Activated CD4-positive, alpha-beta T cell treated with anti-CD3 and anti-CD28 coated beads, Interleukin-10, Interleukin-2, amounts not matched to agents 100 ng/mL and 50 ng/mL, durations not matched to agents 16 hours and 8 hours (primary cell): Measurements from ENCODE around the gene IMPG2.
A peak's percentile ranks its signal among the peaks of the same experiment; 100 is the strongest.
"Not testable (repeated sequence)": the region's sequence is repeated elsewhere in the genome, so short reads cannot be mapped to it uniquely, and the experiment has no call there.

Experiments
- DNase-seq: peaks from one replicate; pipeline ENCODE4 v3.0.0-alpha.2; 2020

IMPG2 gene

DNA sequence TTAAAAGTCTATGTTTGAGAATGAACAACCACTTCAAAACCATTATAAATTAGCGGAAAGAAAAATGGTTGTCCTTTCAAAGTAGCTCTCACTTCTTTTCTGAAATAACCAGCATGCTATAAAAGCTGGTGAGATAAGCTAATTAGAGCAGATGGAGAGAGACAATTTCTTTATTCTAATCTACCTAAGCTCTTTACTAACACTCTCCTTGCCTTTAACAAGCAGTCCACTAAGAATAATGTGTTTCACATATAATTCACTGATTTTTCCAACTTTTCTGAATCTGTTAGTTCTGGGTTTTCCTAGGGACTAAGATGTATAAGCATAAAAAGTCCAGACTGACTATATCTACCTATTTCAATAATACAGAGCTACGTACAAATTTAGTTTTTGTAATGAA is at the start of gene IMPG2:
Gene IMPG2, minus strand, starts transcription at position 101 of the 400 bp plus-strand sequence. CDS start 203 bp downstream, outside the sequence.
- DNase-seq = no peak

GRCh38 chr3:101362406-101362805 is 42.0 kb upstream of the IMPG2 start:
- DNase-seq = no peak

- no peak for DNase-seq
These were observed 31.5 kb upstream of the IMPG2 start for GRCh38 chr3:101351829-101352228.

DNA sequence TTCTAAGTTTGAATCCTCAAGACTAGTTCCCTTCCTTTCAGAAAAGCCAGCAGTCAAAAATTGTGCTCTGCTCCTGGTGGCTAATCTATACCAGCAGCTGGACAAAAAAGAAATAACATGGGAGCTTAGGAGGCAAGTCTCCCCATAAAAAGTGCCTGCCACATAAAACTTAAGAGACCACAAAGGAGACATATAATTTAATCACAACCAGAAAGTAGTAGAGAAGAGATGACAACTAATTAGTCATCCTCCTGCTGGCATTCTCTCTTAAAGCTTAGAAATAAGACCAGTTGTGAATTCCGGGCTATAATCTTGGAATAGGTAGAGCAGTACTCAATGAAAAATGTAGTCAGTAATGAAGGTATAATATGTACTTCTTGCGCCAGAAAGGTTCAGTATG is 20.2 kb upstream of the IMPG2 start:
- no peak for DNase-seq

GRCh38 chr3:101333883-101334282 is 13.5 kb upstream of the IMPG2 start:
- no peak for DNase-seq

- no peak for DNase-seq
These were observed 8.8 kb upstream of the IMPG2 start for GRCh38 chr3:101329016-101329673.

- no peak for DNase-seq
These were observed 5.2 kb upstream of the IMPG2 start for GRCh38 chr3:101325393-101326134.

GRCh38 chr3:101319531-101319930 is 844 bp downstream of the IMPG2 start:
- no peak for DNase-seq

DNA sequence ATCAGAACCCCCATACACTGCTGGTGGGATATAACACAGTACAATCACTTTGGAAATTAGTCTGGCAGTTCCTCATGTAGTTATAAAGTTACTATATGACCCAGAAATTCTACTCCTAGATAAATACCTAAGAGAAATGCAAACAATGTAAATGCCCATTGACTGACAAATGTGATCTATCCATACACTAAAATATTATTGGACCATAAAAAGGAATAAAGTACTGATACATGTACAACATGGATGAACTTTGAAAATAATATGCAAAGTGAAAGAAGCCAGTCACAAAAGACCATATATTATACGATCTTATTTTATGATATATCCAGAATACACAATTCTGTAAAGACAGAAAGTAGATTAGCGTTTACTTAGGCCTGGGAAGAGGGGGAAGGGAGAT is 7.8 kb downstream of the IMPG2 start:
- DNase-seq = no peak

DNA sequence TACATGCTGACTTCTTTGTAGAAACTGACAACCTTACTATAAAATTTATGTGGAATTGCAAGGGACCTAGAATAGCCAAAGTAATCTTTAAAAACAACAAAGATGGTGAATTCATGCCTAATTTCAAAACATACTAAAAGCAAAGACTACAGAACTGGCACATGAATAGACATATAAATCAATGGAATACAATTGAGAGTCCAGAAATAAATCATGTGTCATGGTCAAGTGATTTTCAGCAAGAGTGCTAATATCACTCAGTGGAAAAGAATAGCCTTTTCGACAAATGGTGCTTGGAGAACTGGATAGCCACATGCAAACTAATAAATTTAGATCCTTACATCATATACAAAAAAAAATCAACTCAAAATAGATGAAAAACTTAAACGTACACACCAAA is 8.7 kb downstream of the IMPG2 start:
- no peak for DNase-seq

DNA sequence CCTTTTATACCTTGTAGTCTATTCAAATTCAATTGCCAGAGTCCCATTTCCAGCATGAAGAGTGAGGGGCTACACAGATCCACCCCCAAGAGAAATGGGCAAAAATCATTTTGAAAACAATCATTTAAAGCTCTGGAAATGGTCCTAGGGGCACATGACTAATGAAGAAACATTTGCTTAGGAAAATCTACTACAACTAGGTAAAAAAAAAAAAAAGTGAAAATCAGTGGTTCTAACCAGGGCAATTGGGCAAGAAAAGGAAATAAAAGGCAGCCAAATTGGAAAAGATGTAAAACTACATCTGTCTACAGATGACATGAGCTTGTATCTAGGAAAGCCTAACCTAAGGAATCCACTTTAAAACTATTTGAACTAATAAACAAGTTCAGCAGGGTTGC is 9.4 kb downstream of the IMPG2 start:
- DNase-seq = no peak

- DNase-seq = not testable (repeated sequence)
These were observed 12.1 kb downstream of the IMPG2 start for GRCh38 chr3:101308147-101308772.

GRCh38 chr3:101303836-101304235 is 16.5 kb downstream of the IMPG2 start:
- no peak for DNase-seq

DNA sequence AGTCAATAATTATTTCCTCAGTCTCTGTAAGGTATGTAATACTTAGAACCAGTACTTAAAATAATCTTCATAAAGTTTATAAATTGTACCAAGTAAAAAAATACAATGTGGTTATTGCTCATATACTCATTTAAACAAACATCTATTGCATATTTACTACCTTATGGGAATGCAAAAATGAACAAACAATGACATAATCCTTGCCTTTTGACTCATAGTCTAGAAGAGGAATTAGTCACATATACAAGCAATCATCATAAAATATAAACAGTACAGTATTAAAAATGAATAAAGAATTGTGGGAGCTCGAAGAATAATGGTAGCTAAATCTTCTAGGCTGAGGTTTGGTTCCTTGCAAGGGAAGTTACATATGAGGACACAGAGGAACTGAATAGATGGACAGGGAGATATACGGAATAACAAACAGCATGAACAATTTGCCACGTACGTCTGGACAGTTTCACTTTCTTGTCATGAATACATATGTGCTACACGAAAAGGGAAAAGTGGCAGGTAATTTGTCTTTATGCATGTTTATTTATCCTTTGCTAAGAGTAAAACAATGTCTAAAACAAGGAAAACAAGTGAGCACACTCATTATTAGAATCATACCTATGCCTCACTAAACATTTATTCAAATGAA is 17.2 kb downstream of the IMPG2 start:
- DNase-seq = peak; percentile 38

DNA sequence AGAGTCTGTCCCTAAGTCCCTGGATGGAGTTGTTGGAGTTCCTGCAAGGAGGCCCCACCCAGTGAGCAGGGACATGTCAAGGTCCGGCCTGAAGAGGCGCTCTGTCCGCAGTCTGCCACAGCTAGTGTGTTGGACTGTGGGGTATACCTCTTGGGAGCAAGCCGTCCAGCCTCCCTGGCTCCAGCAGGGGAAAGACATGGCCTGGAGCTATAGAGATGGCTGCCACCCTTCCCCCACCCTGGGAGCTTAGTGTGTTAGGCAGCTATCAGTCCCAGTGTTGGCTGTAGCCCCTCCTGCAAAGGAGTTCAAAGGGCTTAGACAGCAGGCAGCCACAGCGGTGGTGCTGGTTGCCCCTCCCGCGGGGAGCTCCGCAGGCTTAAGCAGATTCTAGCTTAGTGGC is 20.3 kb downstream of the IMPG2 start:
- DNase-seq = no peak

DNA sequence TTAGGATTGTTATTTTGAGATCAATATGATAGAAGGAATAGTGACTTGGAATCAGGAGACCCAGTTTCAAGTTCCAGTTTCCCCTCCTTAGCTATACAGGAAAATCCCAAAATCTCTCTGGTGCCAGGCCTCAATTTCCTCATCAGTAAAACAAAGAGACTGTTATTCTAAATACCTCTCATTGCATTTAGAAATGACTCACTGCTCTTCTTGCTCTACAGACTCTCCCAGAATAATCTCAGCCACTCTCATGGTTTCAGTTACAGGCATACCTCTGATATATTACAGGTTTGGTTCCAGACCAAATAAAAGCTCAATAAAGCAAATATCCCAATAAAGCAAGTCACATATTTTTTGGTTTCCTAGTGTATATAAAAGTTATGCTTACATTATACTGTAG is 28.3 kb downstream of the IMPG2 start:
- no peak for DNase-seq

DNA sequence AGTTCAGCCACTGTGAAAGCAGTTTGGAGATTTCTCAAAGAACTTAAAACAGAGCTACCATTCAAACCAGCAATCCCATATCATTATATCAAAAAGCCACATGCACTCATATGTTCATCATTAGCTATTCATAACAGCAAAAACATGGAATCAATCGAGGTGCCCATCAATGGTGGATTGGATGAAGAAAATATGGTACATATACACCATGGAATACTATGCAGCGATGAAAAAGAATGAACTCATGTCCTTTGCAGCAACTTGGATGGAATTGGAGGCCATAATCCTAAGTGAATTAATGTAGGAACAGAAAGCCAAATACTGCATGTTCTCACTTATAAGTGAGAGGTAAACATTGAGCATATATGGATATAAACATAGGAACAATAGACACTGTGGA is 32.1 kb downstream of the IMPG2 start:
- DNase-seq = no peak

DNA sequence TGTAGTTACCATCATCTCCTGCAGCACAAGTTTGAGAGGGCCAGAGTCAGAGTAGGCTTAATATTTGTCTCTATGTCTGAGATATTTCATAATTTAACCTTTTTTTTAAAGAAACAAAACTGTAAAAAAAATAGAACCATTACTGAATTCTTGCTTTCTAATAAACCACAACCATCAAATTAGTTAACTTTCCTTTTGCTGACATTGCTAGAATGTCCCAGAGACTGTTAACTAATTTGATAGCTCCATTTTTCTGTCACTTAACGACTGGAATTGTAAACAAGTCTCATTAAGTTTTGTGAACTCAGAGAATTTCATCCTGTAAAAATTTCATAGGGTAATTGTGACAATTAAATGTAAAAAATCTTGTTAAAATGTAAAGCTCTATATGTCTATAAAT is 35.6 kb downstream of the IMPG2 start:
- no peak for DNase-seq

GRCh38 chr3:101281521-101282030 is 38.8 kb downstream of the IMPG2 start:
- no peak for DNase-seq

DNA sequence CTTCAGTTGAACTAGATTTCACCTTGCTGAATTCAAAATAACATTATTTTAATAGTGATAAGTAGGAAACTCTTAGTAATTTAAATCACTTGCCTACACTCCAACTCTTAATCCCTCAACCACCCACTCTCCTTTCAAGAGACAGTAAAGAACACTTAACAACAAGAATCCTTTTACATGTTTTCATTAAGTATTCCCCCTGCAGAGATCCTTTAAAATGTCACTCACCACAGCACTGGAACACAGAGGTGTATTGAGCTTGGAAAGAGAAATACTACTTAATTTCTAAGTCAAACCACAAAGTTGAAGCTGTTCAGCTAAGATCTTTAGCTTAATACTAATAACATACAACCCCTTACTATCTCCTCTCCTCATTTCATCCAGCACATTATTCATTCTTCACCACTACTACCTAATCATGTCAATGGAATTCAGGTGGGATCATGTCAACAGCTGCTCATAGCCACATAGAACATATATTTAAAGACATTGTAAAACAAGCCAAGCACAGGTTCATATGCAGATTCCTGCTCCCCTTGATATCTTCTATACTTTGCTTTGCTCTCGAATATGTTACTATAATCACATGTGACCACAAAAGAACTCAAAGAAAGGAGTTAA is 40.5 kb downstream of the IMPG2 start:
- DNase-seq = no peak

GRCh38 chr3:101279162-101279561 is 41.2 kb downstream of the IMPG2 start:
- DNase-seq = no peak

- DNase-seq = no peak
These were observed 41.6 kb downstream of the IMPG2 start for GRCh38 chr3:101278727-101279126.

DNA sequence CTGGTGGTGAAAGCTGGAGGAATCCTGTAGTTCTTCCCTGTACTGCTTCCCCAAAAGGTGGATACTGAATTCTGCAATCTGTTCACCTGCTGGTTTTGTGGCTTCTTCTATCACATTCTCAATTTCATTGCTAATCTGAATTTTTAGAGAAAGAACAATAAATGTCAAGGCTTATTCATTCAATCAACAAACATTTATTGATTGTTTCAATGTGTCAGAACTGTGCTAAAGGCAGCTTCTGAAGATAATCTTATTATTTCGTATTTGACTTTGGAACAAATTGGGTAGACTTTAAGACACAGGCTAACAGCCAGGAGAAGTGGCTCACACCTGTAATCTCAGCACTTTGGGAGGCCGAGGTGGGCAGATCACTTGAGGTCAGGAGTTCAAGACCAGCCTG is 46.8 kb downstream of the IMPG2 start:
- no peak for DNase-seq
